ENCODE measurements around the gene CACTIN. TPM values are rescaled to one million over a fixed set of nuclear protein-coding genes. Genes with fewer than 3 reads are reported as not detected.

CACTIN gene
- polyA plus RNA-seq, 1 of the 3 experiments (the other 2 are of a cell fraction), result 36.4 TPM

DNA sequence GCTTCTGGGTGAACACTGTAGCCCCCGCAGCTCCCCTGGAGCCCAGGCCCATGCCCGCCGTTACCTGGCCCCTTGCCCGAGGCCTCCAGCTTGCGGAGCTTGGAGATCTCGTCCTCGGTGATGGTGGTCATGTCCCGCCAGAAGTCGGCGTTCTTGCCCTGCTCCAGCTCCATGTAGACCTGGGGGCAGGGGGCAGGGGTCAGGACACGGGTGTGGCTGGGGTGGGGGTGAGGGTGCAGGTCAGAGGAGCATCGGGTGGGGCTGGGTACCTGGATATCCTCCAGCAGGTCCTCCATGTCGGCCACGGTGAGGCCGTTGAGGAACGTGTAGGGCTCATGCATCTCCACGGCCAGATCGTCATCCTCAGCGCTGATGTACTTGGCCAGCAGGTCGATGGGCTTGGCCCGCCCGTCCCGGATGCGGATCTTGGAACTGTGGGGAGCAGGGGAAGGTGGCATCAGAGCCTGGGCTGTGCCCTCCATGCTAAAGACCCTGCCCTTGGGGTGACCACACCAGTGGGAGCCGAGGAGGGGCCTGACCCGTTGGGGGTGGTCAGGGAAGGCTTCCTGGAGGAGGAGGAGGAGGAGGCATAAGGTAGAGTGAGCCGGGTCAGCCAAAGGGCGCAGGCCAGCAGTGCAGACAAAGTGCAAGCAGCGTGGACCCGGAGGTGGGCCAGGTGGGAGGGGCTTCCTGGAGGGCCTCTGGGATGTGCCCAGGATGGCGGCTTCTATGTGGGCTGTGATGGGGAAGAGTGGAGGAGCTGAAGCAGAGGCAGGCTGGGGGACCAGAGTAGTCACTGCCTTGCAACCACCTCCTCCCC is 7.6 kb downstream of the CACTIN start:
- Histone ChIP-seq H3K9ac (no peak overlapping the region), H3K4me1 (ENCODE audit: control insufficient read depth in 1 of 2, insufficient read depth in 2 of 2, low read depth in 1 of 2, low read length in 1 of 2) (peaks cover 0 to 3% of the 10 kb centered on the region in 2 experiments; a peak in 1 of 4 replicates), H2AFZ (ENCODE audit: low read depth) (no peak overlapping the region), H3K36me3 (replicated peaks in 1 of 2; ENCODE audit: control insufficient read depth in 1 of 2, insufficient read depth in 2 of 2, low read length in 1 of 2) (peaks cover 0 to 19% of the 10 kb centered on the region in 2 experiments), H3K27ac (ENCODE audit: low read depth in 2 of 2, low read length in 1 of 2) (no peak overlapping the region), H3K79me2 (ENCODE audit: insufficient read depth) (peaks cover 13% of the 10 kb centered on the region; the same call in 1 of the 2 replicates), H3K9me2 (no peaks in the 10 kb centered on the region), H3K4me3 (ENCODE audit: low read depth in 2 of 2, low read length in 1 of 2) (no peak overlapping the region; a peak in 1 of 4 replicates), H3F3A (replicated peaks; ENCODE audit: insufficient read depth) (no peaks in the 10 kb centered on the region), H3K27me3 (ENCODE audit: insufficient read depth) (no peaks in the 10 kb centered on the region), H4K20me1 (ENCODE audit: insufficient read depth) (no peaks in the 10 kb centered on the region), H3K9me3 (no peaks in the 10 kb centered on the region), H3K4me2 (no peak overlapping the region)
- TF ChIP-seq EP300 (IDR thresholded peaks at IDR 0.05; ENCODE audit: borderline replicate concordance in 1 of 2, low read depth in 1 of 2, low read length in 1 of 2), result no peak
- TF ChIP-seq RFX5 (IDR thresholded peaks at IDR 0.05; ENCODE audit: low read length), result no peak
- no peak for TF ChIP-seq YY1 (IDR thresholded peaks at IDR 0.05; ENCODE audit: low read depth)
- TF ChIP-seq JUND (IDR thresholded peaks at IDR 0.05), result no peak
- TF ChIP-seq NRF1 (IDR thresholded peaks at IDR 0.05; ENCODE audit: low read depth, low read length), result no peak
- TF ChIP-seq EZH2phosphoT487 (IDR thresholded peaks at IDR 0.05; ENCODE audit: borderline replicate concordance, low read depth), result no peak
- TF ChIP-seq NFIC (IDR thresholded peaks at IDR 0.05; ENCODE audit: borderline replicate concordance), result no peak
- TF ChIP-seq RAD21 (IDR thresholded peaks at IDR 0.05; ENCODE audit: low read length), result no peak
- TF ChIP-seq TEAD4 (IDR thresholded peaks at IDR 0.05; ENCODE audit: borderline replicate concordance, insufficient read depth), result no peak
- TF ChIP-seq, protein P1, sequence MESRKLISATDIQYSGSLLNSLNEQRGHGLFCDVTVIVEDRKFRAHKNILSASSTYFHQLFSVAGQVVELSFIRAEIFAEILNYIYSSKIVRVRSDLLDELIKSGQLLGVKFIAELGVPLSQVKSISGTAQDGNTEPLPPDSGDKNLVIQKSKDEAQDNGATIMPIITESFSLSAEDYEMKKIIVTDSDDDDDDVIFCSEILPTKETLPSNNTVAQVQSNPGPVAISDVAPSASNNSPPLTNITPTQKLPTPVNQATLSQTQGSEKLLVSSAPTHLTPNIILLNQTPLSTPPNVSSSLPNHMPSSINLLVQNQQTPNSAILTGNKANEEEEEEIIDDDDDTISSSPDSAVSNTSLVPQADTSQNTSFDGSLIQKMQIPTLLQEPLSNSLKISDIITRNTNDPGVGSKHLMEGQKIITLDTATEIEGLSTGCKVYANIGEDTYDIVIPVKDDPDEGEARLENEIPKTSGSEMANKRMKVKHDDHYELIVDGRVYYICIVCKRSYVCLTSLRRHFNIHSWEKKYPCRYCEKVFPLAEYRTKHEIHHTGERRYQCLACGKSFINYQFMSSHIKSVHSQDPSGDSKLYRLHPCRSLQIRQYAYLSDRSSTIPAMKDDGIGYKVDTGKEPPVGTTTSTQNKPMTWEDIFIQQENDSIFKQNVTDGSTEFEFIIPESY (IDR thresholded peaks at IDR 0.05; ENCODE audit: borderline replicate concordance, low read depth), result no peak
- no peak for TF ChIP-seq TCF12 (IDR thresholded peaks at IDR 0.05)
- TF ChIP-seq, protein P2, sequence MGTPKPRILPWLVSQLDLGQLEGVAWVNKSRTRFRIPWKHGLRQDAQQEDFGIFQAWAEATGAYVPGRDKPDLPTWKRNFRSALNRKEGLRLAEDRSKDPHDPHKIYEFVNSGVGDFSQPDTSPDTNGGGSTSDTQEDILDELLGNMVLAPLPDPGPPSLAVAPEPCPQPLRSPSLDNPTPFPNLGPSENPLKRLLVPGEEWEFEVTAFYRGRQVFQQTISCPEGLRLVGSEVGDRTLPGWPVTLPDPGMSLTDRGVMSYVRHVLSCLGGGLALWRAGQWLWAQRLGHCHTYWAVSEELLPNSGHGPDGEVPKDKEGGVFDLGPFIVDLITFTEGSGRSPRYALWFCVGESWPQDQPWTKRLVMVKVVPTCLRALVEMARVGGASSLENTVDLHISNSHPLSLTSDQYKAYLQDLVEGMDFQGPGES (IDR thresholded peaks at IDR 0.05; ENCODE audit: low read depth, low read length), result no peak
- TF ChIP-seq, protein P3, sequence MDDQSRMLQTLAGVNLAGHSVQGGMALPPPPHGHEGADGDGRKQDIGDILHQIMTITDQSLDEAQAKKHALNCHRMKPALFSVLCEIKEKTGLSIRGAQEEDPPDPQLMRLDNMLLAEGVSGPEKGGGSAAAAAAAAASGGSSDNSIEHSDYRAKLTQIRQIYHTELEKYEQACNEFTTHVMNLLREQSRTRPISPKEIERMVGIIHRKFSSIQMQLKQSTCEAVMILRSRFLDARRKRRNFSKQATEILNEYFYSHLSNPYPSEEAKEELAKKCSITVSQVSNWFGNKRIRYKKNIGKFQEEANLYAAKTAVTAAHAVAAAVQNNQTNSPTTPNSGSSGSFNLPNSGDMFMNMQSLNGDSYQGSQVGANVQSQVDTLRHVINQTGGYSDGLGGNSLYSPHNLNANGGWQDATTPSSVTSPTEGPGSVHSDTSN (IDR thresholded peaks at IDR 0.05), result no peak
- TF ChIP-seq RCOR1 (IDR thresholded peaks at IDR 0.05; ENCODE audit: low read length), result no peak
- no peak for TF ChIP-seq MEF2A (IDR thresholded peaks at IDR 0.05; ENCODE audit: borderline replicate concordance, low read depth)
- no peak for TF ChIP-seq GATA2 (CRISPR knock-in tag; IDR thresholded peaks at IDR 0.05)
- no peak for TF ChIP-seq ELF1 (IDR thresholded peaks at IDR 0.05)
- ChIA-PET POLR2A (no interaction called here), CTCF (interaction anchor here (0.7 to 5.8 kb wide), 13 partner anchors 8 to 315 kb away, joined by 3 to 49 read pairs (median 6); partner anchors contain the start of genes GIPC3, MFSD12 and TJP3)
- WGBS (ENCODE audit: low lambda C conversion rate), result 91% methylated on average over 16 of the region's 31 CpGs
- no peak for DNase-seq
